Endothelial cell of umbilical vein (primary cell): ENCODE data around the gene KRTAP13-2. TPM values are rescaled to one million over a fixed set of nuclear protein-coding genes. Genes with fewer than 3 reads are reported as not detected.

Experiments used
- BruUV-seq: library from RNA; stranded (reverse); fragments of 400-500 nt; replicated peaks from 2 replicates; lab custom pipeline; 2021; lab: Mats Ljungman, UMichigan
- CTCF ChIA-PET: fragments of 300-600, 350-600 bp; sonication (Branson Sonifier 250); formaldehyde crosslinking; loops from one replicate; lab custom pipeline; 2021; ENCODE audit warnings: antibody characterized with exemption, inconsistent platforms; lab: Charles Lee
- POLR2A ChIA-PET: fragments of 300-600, 350-600 bp; sonication (Branson Sonifier 250); formaldehyde crosslinking; loops from one replicate; lab custom pipeline; 2021; ENCODE audit warnings: antibody characterized with exemption, inconsistent platforms; lab: Charles Lee
- DNase-seq: peaks from one replicate; pipeline ENCODE4 v3.0.0-alpha.2; 2011; ENCODE audit warnings: low read depth, low spot score
- FAIRE-seq: peaks from 2 replicates; lab custom pipeline; 2011; peaks lifted over from hg19 to GRCh38; lab: Jason Lieb, UNC
- H2AFZ ChIP-seq: 2 replicates; pipeline ENCODE4 v1.6.0; 2012; ENCODE audit warnings: low read depth, low read length, control low read depth, inconsistent platforms
- H3K27ac ChIP-seq: 2 replicates; pipeline ENCODE4 v1.5.1; 2011; ENCODE audit warnings: low read depth, mild to moderate bottlenecking, control low read depth, low read length, moderate library complexity; ENCODE audit not compliant: insufficient read depth
- H3K27me3 ChIP-seq, 2 experiments: 2 replicates each; pipeline versions ENCODE4 v1.6.0 to v1.6.1; 2011; ENCODE audit warnings: low read length in 2 of 2, mixed read lengths in 1 of 2; ENCODE audit not compliant: control insufficient read depth in 2 of 2, insufficient read depth in 2 of 2
- H3K36me3 ChIP-seq, 2 experiments: 2 replicates in 1 of 2; 3 replicates in 1 of 2; pipeline ENCODE4 v1.5.1; 2011; ENCODE audit warnings: low read length in 2 of 2, mild to moderate bottlenecking in 1 of 2, moderate library complexity in 1 of 2; ENCODE audit not compliant: control insufficient read depth in 2 of 2, insufficient read depth in 2 of 2; ENCODE audit errors: extremely low read depth in 1 of 2
- H3K4me1 ChIP-seq: 3 replicates; pipeline ENCODE4 v1.5.1; 2011; ENCODE audit warnings: mild to moderate bottlenecking, low read length; ENCODE audit not compliant: control insufficient read depth, insufficient read depth; ENCODE audit errors: extremely low read depth
- H3K4me2 ChIP-seq: 2 replicates; pipeline ENCODE4 v1.6.1; 2011; ENCODE audit warnings: low read length, control low read depth, mixed read lengths; ENCODE audit not compliant: insufficient read depth
- H3K4me3 ChIP-seq, 3 experiments: fragments of 200-600 bp in 1 of 3; sonication (generic), shearing (Covaris generic) in 1 of 3; replicated peaks in 1 of 3; 2 replicates each; pipeline ENCODE4 v1.5.1; 2011 to 2016; ENCODE audit warnings: control low read depth in 3 of 3, low read length in 3 of 3, mild to moderate bottlenecking in 2 of 3, inconsistent platforms in 1 of 3, low read depth in 1 of 3, moderate library complexity in 1 of 3; ENCODE audit not compliant: insufficient read depth in 1 of 3
- H3K79me2 ChIP-seq: 2 replicates; pipeline ENCODE4 v1.6.0; 2012; ENCODE audit warnings: low read length, inconsistent platforms; ENCODE audit not compliant: control insufficient read depth, insufficient read depth
- H3K9ac ChIP-seq: replicated peaks from 2 replicates; pipeline ENCODE3; 2011; ENCODE audit warnings: low read length, control low read depth; ENCODE audit not compliant: insufficient read depth; ENCODE audit errors: extremely low read depth
- H3K9me1 ChIP-seq: replicated peaks from 3 replicates; pipeline ENCODE4 v1.6.0; 2011; ENCODE audit warnings: mild to moderate bottlenecking, low read length; ENCODE audit not compliant: control insufficient read depth, insufficient read depth; ENCODE audit errors: extremely low read depth
- H3K9me3 ChIP-seq: replicated peaks from 2 replicates; pipeline ENCODE4 v1.5.1; 2012; ENCODE audit warnings: low read length, inconsistent platforms; ENCODE audit not compliant: control insufficient read depth, insufficient read depth
- H4K20me1 ChIP-seq: replicated peaks from 2 replicates; pipeline ENCODE3; 2011; ENCODE audit warnings: mild to moderate bottlenecking, low read length; ENCODE audit not compliant: control insufficient read depth, insufficient read depth; ENCODE audit errors: extremely low read depth
- EZH2 ChIP-seq: IDR thresholded peaks from 2 replicates; pipeline ENCODE4 v1.6.1; 2012; ENCODE audit warnings: borderline replicate concordance, low read depth, mild to moderate bottlenecking, moderate library complexity, low read length, inconsistent platforms; ENCODE audit not compliant: severe bottlenecking
- FOS ChIP-seq: IDR thresholded peaks from 2 replicates; pipeline ENCODE4 v1.6.1; 2011; ENCODE audit warnings: mild to moderate bottlenecking, low read length, moderate library complexity, borderline replicate concordance; ENCODE audit not compliant: insufficient read depth
- GATA2 ChIP-seq: IDR thresholded peaks from 2 replicates; pipeline ENCODE4 v1.7.0; 2011; ENCODE audit warnings: low read depth, mild to moderate bottlenecking, moderate library complexity, mixed read lengths, low read length; ENCODE audit not compliant: insufficient read length, insufficient read depth
- JUN ChIP-seq: IDR thresholded peaks from 2 replicates; pipeline ENCODE4 v1.6.1; 2011; ENCODE audit warnings: borderline replicate concordance, low read depth; ENCODE audit not compliant: insufficient read length, insufficient read depth
- MYC ChIP-seq: IDR thresholded peaks from one replicate; pipeline ENCODE4 v1.6.1; 2011; ENCODE audit warnings: mild to moderate bottlenecking, low read depth, low read length
- POLR2A ChIP-seq: IDR thresholded peaks from 2 replicates; pipeline ENCODE4 v1.6.1; 2012; ENCODE audit warnings: low read depth, mild to moderate bottlenecking, control low read depth, low read length
- POLR2AphosphoS5 ChIP-seq: IDR thresholded peaks from 2 replicates; pipeline ENCODE4 v1.6.1; 2012; ENCODE audit warnings: low read depth, mild to moderate bottlenecking, control low read depth, low read length, moderate library complexity; ENCODE audit not compliant: insufficient read depth
- dilution Hi-C: fragments of 300-500 bp; cut with MboI; formaldehyde crosslinking; loops from one replicate; pipeline ENCODE4 v1.15.0; 2019; ENCODE audit warnings: low sequenced_read_pairs; ENCODE audit not compliant: extremely low pct_ligation_motif_present
- intact Hi-C: fragments of 100-400 bp; cut with micrococcal nuclease; formaldehyde crosslinking; loops from one replicate; pipeline ENCODE4 v1.10.0; 2022
- polyA plus RNA-seq, 4 experiments: library from polyadenylated mRNA; depleted of rRNA in 3 of 4; stranded (reverse) in 3 of 4; unstranded in 1 of 4; fragments of >200 nt; gene quantifications; 2 replicates each; pipeline versions ENCODE4 v1.2.1 to v1.2.3, GENCODE V29; 2011 to 2012; ENCODE audit warnings: missing spikeins in 1 of 4
- total RNA-seq: library from RNA; stranded (reverse); gene quantifications from 2 replicates; pipeline ENCODE4 v1.2.3, GENCODE V29; 2021
- TF ChIP-seq, protein P1 (sequence below): IDR thresholded peaks from 2 replicates; pipeline ENCODE4 v1.6.1; 2011; ENCODE audit not compliant: insufficient read depth, insufficient read length
- TF ChIP-seq, protein P2 (sequence below), 2 donors: IDR thresholded peaks; 1 replicate in 1 of 2; 2 replicates in 1 of 2; pipeline ENCODE4 v1.5.1; 2011; ENCODE audit warnings: low read length in 2 of 2, mild to moderate bottlenecking in 2 of 2, moderate library complexity in 2 of 2, control low read depth in 1 of 2, inconsistent platforms in 1 of 2, low read depth in 1 of 2; ENCODE audit not compliant: insufficient read depth in 1 of 2; ENCODE audit errors: extremely low read depth in 1 of 2

KRTAP13-2 gene
- total and polyA plus RNA-seq, 2 donors (not counting 3 experiments of a cell fraction or from before 2014, with no cell fraction given), result not detected

DNA sequence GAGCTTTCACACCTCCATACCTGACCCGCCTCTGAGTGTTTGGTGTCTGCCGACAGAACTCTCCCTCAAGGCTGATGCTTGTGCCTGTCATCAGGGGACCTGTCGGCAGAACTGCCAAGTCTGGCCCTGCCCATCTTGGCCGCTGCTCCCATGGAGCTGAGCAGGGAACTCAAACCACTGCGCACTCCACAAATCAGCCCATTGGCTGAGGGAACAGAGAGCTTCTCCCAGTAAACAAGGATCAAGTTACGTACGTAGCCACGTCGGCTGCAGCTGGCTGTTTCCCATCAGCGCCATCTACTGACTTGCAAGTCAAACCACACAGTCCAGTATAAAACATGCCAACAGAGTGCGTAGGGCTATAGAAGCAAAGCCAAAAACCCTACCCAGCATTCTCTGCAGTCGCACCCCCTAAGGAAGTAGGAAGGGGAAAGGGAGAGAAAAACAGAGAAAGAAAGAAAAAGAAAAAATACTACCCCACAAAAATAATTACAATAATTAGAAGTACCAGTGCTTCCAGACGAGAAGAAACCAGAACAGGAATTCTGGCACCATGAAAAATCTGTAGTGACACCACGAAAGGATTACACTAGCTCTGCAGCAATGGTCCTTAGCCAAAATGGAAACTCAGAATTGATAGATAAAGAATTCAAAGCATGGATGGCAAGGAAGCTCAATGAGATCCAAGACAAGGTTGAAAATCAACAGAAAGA lies 36.9 kb upstream of the KRTAP13-2 start:
- no TSS peak for BruUV-seq
- no peak overlapping the region for H3K4me2 ChIP-seq
- intact Hi-C loops (no loop called here), dilution Hi-C loops (no loop called here)
- ChIA-PET CTCF (interaction anchor here (1.2 kb wide), 1 partner anchor 10 kb away, joined by 3 read pairs; no protein-coding TSS in a partner anchor), POLR2A (no interaction called here)
- H3K9me1 ChIP-seq, result no peaks in the 10 kb centered on the region
- H3K4me3 ChIP-seq, result no peak overlapping the region
- H3K79me2 ChIP-seq, result no peaks in the 10 kb centered on the region
- no peak overlapping the region for H3K9ac ChIP-seq
- no peak for FAIRE-seq
- H3K36me3 ChIP-seq, result no peaks in the 10 kb centered on the region
- TF ChIP-seq GATA2 (no peak), FOS (no peak), MYC (no peak), POLR2A (no peak), EZH2 (no peak)
- TF ChIP-seq, protein P1, sequence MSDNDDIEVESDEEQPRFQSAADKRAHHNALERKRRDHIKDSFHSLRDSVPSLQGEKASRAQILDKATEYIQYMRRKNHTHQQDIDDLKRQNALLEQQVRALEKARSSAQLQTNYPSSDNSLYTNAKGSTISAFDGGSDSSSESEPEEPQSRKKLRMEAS, result no peak
- H3K9me3 ChIP-seq, result no peaks in the 10 kb centered on the region
- no peak overlapping the region for H2AFZ ChIP-seq
- no peaks in the 10 kb centered on the region for H4K20me1 ChIP-seq
- H3K4me1 ChIP-seq, result no peaks in the 10 kb centered on the region
- no peak for DNase-seq
- no peaks in the 10 kb centered on the region for H3K27me3 ChIP-seq
- no peak overlapping the region for H3K27ac ChIP-seq

DNA sequence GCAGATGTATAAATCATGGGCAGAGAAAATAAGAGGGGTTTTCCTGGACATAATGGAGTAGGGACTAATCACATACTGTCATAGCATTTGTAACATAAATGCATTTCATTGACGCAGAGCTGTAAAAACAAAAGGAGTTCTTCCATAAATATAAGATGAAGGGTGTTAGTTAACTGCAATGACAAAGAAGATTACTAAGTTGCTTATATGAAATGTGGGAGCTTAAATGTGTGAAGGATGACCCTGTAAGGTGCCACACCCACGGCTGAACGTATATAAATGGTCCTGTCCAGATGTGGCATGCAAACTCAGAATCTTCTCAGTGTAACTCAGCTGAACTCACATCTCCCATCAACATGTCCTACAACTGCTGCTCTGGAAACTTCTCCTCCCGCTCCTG lies 23.7 kb upstream of the KRTAP13-2 start, which contains the start of gene KRTAP13-1:
TSS of gene KRTAP13-1 (plus strand) at position 301 of the 400 bp plus-strand sequence. CDS start at position 357, 56 bp downstream.
- FAIRE-seq (no peak), DNase-seq (no peak)
- ChIA-PET POLR2A (no interaction called here), CTCF (no interaction called here)
- Histone ChIP-seq H3K36me3 (no peaks in the 10 kb centered on the region), H3K4me1 (no peaks in the 10 kb centered on the region), H4K20me1 (no peaks in the 10 kb centered on the region), H3K27ac (no peak within 1 kb of the TSS), H3K27me3 (no peaks in the 10 kb centered on the region), H3K4me2 (no peak within 1 kb of the TSS), H3K9me1 (no peaks in the 10 kb centered on the region), H3K9me3 (peaks cover 6% of the 10 kb centered on the region), H2AFZ (no peak within 1 kb of the TSS), H3K4me3 (no peak within 1 kb of the TSS), H3K9ac (no peak within 1 kb of the TSS), H3K79me2 (no peaks in the 10 kb centered on the region)
- intact Hi-C loops (no loop called here), dilution Hi-C loops (no loop called here)
- no peak for TF ChIP-seq MYC
- no peak for TF ChIP-seq JUN
- no peak for TF ChIP-seq POLR2AphosphoS5
- TF ChIP-seq, protein P1, result no peak
- TF ChIP-seq FOS, result no peak
- no peak for TF ChIP-seq POLR2A
- TF ChIP-seq, protein P2, sequence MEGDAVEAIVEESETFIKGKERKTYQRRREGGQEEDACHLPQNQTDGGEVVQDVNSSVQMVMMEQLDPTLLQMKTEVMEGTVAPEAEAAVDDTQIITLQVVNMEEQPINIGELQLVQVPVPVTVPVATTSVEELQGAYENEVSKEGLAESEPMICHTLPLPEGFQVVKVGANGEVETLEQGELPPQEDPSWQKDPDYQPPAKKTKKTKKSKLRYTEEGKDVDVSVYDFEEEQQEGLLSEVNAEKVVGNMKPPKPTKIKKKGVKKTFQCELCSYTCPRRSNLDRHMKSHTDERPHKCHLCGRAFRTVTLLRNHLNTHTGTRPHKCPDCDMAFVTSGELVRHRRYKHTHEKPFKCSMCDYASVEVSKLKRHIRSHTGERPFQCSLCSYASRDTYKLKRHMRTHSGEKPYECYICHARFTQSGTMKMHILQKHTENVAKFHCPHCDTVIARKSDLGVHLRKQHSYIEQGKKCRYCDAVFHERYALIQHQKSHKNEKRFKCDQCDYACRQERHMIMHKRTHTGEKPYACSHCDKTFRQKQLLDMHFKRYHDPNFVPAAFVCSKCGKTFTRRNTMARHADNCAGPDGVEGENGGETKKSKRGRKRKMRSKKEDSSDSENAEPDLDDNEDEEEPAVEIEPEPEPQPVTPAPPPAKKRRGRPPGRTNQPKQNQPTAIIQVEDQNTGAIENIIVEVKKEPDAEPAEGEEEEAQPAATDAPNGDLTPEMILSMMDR (IDR thresholded peaks at IDR 0.05; ENCODE audit: extremely low read depth in 1 of 2, insufficient read depth in 1 of 2, low read depth in 1 of 2, low read length in 2 of 2), result no peak
- BruUV-seq, result no TSS peak
